CD4-positive, alpha-beta T cell (primary cell): ENCODE measurements around the gene MCM9. TPM values are rescaled to one million over a fixed set of nuclear protein-coding genes. Genes with fewer than 3 reads are reported as not detected.

ENCODE experiments used
- ATAC-seq: fragments of 200-7000 bp; cut with Tn5 transposase; one replicate; pipeline ENCODE4 v1.10.0; 2022; ENCODE audit warnings: mild to moderate bottlenecking; ENCODE audit not compliant: poor library complexity
- CTCF ChIA-PET: fragments of 350-600 bp; sonication (Branson Sonifier 250); formaldehyde crosslinking; loops from one replicate; lab custom pipeline; 2021; ENCODE audit warnings: antibody characterized with exemption, inconsistent platforms; lab: Charles Lee
- POLR2A ChIA-PET: fragments of 350-600 bp; sonication (Branson Sonifier 250); formaldehyde crosslinking; loops from one replicate; lab custom pipeline; 2021; ENCODE audit warnings: antibody characterized with exemption, inconsistent platforms; lab: Charles Lee
- DNase-seq, 14 experiments: peaks; one replicate each; pipeline ENCODE4 v3.0.0-alpha.2; 2013 to 2020; ENCODE audit warnings: mixed read lengths in 2 of 14
- H3K27ac ChIP-seq, 2 donors: one replicate each; pipeline versions ENCODE4 v1.5.1 to v1.7.0; 2013; ENCODE audit warnings: low read length in 2 of 2, low read depth in 1 of 2, mild to moderate bottlenecking in 1 of 2
- H3K27me3 ChIP-seq, 2 experiments: 1 replicate in 1 of 2; 2 replicates in 1 of 2; pipeline versions ENCODE4 v1.6.1 to v1.7.0; 2013; ENCODE audit warnings: low read length in 2 of 2, control low read depth in 1 of 2, mild to moderate bottlenecking in 1 of 2, moderate library complexity in 1 of 2; ENCODE audit not compliant: insufficient read depth in 2 of 2, control insufficient read depth in 1 of 2
- H3K36me3 ChIP-seq: one replicate; pipeline ENCODE4 v1.6.1; 2013; ENCODE audit warnings: low read length, control low read depth; ENCODE audit not compliant: insufficient read depth
- H3K4me1 ChIP-seq: one replicate; pipeline ENCODE4 v1.6.1; 2013; ENCODE audit warnings: low read length, control low read depth; ENCODE audit not compliant: insufficient read depth
- H3K4me3 ChIP-seq: one replicate; pipeline ENCODE4 v1.5.1; 2013; ENCODE audit warnings: mild to moderate bottlenecking, low read length, moderate library complexity
- H3K9me3 ChIP-seq, 2 experiments: 1 replicate in 1 of 2; 2 replicates in 1 of 2; pipeline versions ENCODE4 v1.6.1 to v1.7.0; 2013; ENCODE audit warnings: low read length in 2 of 2, mild to moderate bottlenecking in 2 of 2, control low read depth in 1 of 2, moderate library complexity in 1 of 2; ENCODE audit not compliant: control insufficient read depth in 1 of 2, insufficient read depth in 1 of 2
- H3K27ac Mint-ChIP-seq: one replicate; pipeline ENCODE4 v1.8.0; 2020; ENCODE audit warnings: mixed read lengths
- H3K27me3 Mint-ChIP-seq: one replicate; pipeline ENCODE4 v1.8.0; 2021; ENCODE audit warnings: mixed read lengths
- H3K36me3 Mint-ChIP-seq: one replicate; pipeline ENCODE4 v1.8.0; 2021; ENCODE audit warnings: low read depth, mixed read lengths
- H3K4me1 Mint-ChIP-seq: one replicate; pipeline ENCODE4 v1.8.0; 2021; ENCODE audit warnings: low read depth, mixed read lengths
- H3K4me3 Mint-ChIP-seq: one replicate; pipeline ENCODE4 v1.8.0; 2020; ENCODE audit warnings: mild to moderate bottlenecking, mixed read lengths
- H3K9me3 Mint-ChIP-seq: one replicate; pipeline ENCODE4 v1.8.0; 2020; ENCODE audit warnings: mixed read lengths
- intact Hi-C, 2 experiments: fragments of 100-400 bp; cut with DNase I in 1 of 2; cut with micrococcal nuclease in 1 of 2; formaldehyde crosslinking; loops; one replicate each; pipeline versions ENCODE4 v1.15.1 to v1.9.0; 2023 to 2025; cut with DNase I, micrococcal nuclease
- total RNA-seq, 174 experiments: library from RNA in 2 of 174; stranded (reverse) in 2 of 174; gene quantifications; one replicate each; pipeline ENCODE4 v1.2.3 and lab custom pipeline; 2021 to 2026
- TF ChIP-seq, protein P1 (sequence below): fragments of 200-600 bp; IDR thresholded peaks from one replicate; pipeline ENCODE4 v1.8.0; 2022; ENCODE audit warnings: antibody characterized with exemption, mild to moderate bottlenecking

MCM9 gene
- total RNA-seq, 2 experiments from 2014 or later, result 25.5 TPM

DNA sequence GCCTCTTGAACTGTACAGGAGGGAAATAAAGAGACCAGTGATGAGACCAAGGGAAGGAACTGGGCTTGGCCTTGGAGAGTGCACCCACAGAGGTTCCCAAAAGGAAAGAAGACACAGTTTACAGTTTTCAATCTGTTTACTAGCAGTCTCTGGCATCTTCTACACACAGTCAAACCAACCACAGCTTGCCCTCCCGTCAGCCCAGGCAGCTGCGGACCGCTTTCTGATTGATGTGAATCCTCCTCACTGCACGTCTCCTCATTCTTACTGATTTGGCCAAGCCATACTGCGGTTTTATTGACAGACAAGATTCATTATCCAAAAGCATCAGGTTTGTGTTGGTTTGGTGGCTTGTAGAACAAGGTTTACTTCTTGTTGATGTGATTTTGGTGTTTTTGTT is 145.5 kb downstream of the MCM9 start:
- no peak for DNase-seq
- Histone ChIP-seq H3K4me1 (peaks cover 24% of the 10 kb centered on the region), H3K27me3 (no peaks in the 10 kb centered on the region), H3K9me3 (no peaks in the 10 kb centered on the region), H3K4me3 (no peak overlapping the region), H3K36me3 (peaks cover 3% of the 10 kb centered on the region), H3K27ac (no peak overlapping the region)
- H3K4me3 Mint-ChIP-seq, result no peak overlapping the region
- H3K27me3 Mint-ChIP-seq, result no peaks in the 10 kb centered on the region
- ChIA-PET POLR2A (interaction anchor here (1.0 kb wide), 1 partner anchor 80 kb away, joined by 6 read pairs; no protein-coding TSS in a partner anchor), CTCF (no interaction called here)
- no peak for ATAC-seq
- TF ChIP-seq, protein P1, sequence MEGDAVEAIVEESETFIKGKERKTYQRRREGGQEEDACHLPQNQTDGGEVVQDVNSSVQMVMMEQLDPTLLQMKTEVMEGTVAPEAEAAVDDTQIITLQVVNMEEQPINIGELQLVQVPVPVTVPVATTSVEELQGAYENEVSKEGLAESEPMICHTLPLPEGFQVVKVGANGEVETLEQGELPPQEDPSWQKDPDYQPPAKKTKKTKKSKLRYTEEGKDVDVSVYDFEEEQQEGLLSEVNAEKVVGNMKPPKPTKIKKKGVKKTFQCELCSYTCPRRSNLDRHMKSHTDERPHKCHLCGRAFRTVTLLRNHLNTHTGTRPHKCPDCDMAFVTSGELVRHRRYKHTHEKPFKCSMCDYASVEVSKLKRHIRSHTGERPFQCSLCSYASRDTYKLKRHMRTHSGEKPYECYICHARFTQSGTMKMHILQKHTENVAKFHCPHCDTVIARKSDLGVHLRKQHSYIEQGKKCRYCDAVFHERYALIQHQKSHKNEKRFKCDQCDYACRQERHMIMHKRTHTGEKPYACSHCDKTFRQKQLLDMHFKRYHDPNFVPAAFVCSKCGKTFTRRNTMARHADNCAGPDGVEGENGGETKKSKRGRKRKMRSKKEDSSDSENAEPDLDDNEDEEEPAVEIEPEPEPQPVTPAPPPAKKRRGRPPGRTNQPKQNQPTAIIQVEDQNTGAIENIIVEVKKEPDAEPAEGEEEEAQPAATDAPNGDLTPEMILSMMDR, result no peak
- H3K9me3 Mint-ChIP-seq, result no peaks in the 10 kb centered on the region
- peak overlapping the region; percentile 6 for H3K27ac Mint-ChIP-seq
- intact Hi-C loops, result no loop called here
- peaks cover 16% of the 10 kb centered on the region for H3K4me1 Mint-ChIP-seq
- peaks cover 4% of the 10 kb centered on the region for H3K36me3 Mint-ChIP-seq

DNA sequence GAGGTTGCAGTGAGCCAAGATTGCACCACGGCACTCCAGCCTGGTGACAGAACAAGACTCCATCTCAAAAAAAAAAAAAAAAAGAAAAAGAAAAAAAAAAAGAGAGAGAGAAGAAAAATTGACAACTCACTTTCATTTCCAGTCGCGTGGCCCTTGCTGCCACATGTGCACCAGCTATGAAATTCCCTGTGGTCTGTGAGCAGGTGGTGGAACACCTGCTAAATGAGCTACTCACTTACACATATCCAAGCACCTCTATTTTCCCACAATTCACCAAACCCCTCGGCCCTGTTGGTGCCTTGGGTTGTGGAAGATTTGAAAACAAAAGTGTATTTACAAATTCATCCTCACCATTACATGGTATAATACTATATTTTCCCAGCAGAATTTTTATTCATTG is 146.3 kb downstream of the MCM9 start:
- intact Hi-C loops, result no loop called here
- H3K27me3 ChIP-seq, result no peaks in the 10 kb centered on the region
- TF ChIP-seq, protein P1, result no peak
- H3K4me3 ChIP-seq, result no peak overlapping the region
- Mint-ChIP-seq H3K36me3 (peaks cover 4% of the 10 kb centered on the region), H3K9me3 (no peaks in the 10 kb centered on the region), H3K27ac (peak overlapping the region; percentile 79), H3K27me3 (no peaks in the 10 kb centered on the region), H3K4me3 (no peak overlapping the region), H3K4me1 (peaks cover 16% of the 10 kb centered on the region)
- H3K36me3 ChIP-seq, result peaks cover 3% of the 10 kb centered on the region
- ChIA-PET CTCF (interaction anchor here (0.9 kb wide), 1 partner anchor 9 kb away, joined by 3 read pairs; no protein-coding TSS in a partner anchor), POLR2A (interaction anchor here (1.1 to 2.4 kb wide), 4 partner anchors 8 to 230 kb away, joined by 3 to 12 read pairs (median 6); partner anchors contain the start of gene ASF1A)
- H3K27ac ChIP-seq, result peak overlapping the region in 1 of 2 donors; percentile 31
- no peaks in the 10 kb centered on the region for H3K9me3 ChIP-seq
- ATAC-seq (no peak), DNase-seq (peak in 2 of 14 experiments; percentile 25 to 31)
- peaks cover 24% of the 10 kb centered on the region for H3K4me1 ChIP-seq

DNA sequence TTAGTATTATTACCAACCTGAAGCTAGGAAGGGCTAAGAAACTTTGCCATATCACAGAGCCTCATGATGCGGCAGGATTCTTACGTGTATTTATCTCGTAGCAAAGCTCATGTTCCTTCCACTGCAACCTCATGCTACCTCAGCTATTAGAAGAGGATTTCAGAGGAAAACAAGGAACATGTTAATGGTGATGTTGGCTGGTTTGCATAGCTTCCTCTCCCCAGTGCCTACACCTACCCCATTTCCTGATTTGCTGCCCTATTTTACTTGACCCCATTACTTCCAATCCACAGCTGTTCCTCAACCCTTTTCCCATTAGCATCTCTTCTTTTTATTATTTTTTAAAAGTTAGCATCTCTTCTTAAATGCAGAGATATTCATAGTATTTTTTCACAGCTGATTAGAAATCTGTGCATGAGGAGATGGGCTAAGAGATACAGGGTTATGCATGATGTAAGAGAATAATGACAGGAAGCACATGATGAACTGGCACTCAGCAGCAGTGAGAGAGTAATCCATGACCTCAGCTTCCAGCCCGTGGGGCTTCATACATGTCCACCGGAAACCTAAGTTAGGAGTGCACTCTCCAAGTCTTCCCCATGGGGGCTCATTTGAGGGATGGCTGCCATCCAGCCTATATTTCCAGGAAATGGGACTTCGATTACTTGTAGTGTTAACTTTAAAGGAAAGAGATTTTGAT is 147.1 kb downstream of the MCM9 start:
- Histone ChIP-seq H3K27me3 (no peaks in the 10 kb centered on the region), H3K4me1 (peaks cover 24% of the 10 kb centered on the region), H3K4me3 (no peak overlapping the region), H3K36me3 (peaks cover 3% of the 10 kb centered on the region), H3K9me3 (no peaks in the 10 kb centered on the region), H3K27ac (peak overlapping the region in 1 of 2 donors; percentile 31)
- TF ChIP-seq, protein P1, result no peak
- CTCF ChIA-PET, result interaction anchor here (0.7 kb wide), 1 partner anchor 13 kb away, joined by 3 read pairs; no protein-coding TSS in a partner anchor
- ATAC-seq, result peak; percentile 92
- intact Hi-C loops, result no loop called here
- Mint-ChIP-seq H3K4me1 (peaks cover 16% of the 10 kb centered on the region), H3K27me3 (no peaks in the 10 kb centered on the region), H3K36me3 (peaks cover 4% of the 10 kb centered on the region), H3K9me3 (no peaks in the 10 kb centered on the region), H3K4me3 (peak overlapping the region; percentile 5), H3K27ac (peak overlapping the region; percentile 79)
- POLR2A ChIA-PET, result interaction anchor here (0.7 to 2.4 kb wide), 10 partner anchors 9 to 229 kb away, joined by 3 to 14 read pairs (median 4); partner anchors contain the start of gene ASF1A
- DNase-seq, result peak in 5 of 14 experiments; percentile 10 to 74 (median 54)
